CD14-positive monocyte (primary cell): Measurements from ENCODE around the gene FOXE1. TPM values are rescaled to one million over a fixed set of nuclear protein-coding genes. Genes with fewer than 3 reads are reported as not detected.

ENCODE experiments used
- DNase-seq, 3 donors: peaks; one replicate each; pipeline ENCODE4 v3.0.0-alpha.2; 2011 to 2022
- H2AFZ ChIP-seq: 2 replicates; pipeline ENCODE4 v1.6.0; 2012; ENCODE audit warnings: mild to moderate bottlenecking, low read depth, low read length, inconsistent platforms; ENCODE audit not compliant: insufficient read depth, poor library complexity, severe bottlenecking
- H3K27ac ChIP-seq, 2 donors: 1 replicate in 1 of 2; 2 replicates in 1 of 2; pipeline ENCODE4 v1.5.1; 2012 to 2013; ENCODE audit warnings: low read length in 2 of 2, control low read depth in 1 of 2, inconsistent platforms in 1 of 2, low read depth in 1 of 2, mild to moderate bottlenecking in 1 of 2
- H3K27me3 ChIP-seq, 2 donors: one replicate each; pipeline versions ENCODE4 v1.6.0 to v1.6.1; 2011 to 2013; ENCODE audit warnings: low read length in 2 of 2; ENCODE audit not compliant: control insufficient read depth in 2 of 2, insufficient read depth in 2 of 2
- H3K36me3 ChIP-seq, 2 donors: replicated peaks in 1 of 2; 1 replicate in 1 of 2; 2 replicates in 1 of 2; pipeline versions ENCODE4 v1.5.1 to v1.6.1; 2012 to 2013; ENCODE audit warnings: low read length in 2 of 2, control low read depth in 1 of 2, inconsistent platforms in 1 of 2, mild to moderate bottlenecking in 1 of 2; ENCODE audit not compliant: insufficient read depth in 2 of 2, control insufficient read depth in 1 of 2
- H3K4me1 ChIP-seq, 2 donors: 1 replicate in 1 of 2; 2 replicates in 1 of 2; pipeline versions ENCODE4 v1.5.1 to v1.6.1; 2012 to 2013; ENCODE audit warnings: low read length in 2 of 2, control low read depth in 1 of 2, inconsistent platforms in 1 of 2, mild to moderate bottlenecking in 1 of 2, moderate library complexity in 1 of 2; ENCODE audit not compliant: insufficient read depth in 2 of 2, control insufficient read depth in 1 of 2
- H3K4me2 ChIP-seq: replicated peaks from 2 replicates; pipeline ENCODE3; 2012; ENCODE audit warnings: low read length, moderate library complexity, mild to moderate bottlenecking; ENCODE audit not compliant: poor library complexity, severe bottlenecking; ENCODE audit errors: extremely low read depth
- H3K4me3 ChIP-seq, 3 experiments: fragments of 200-600 bp in 1 of 3; sonication (generic) in 1 of 3; replicated peaks in 1 of 3; 1 replicate in 2 of 3; 2 replicates in 1 of 3; pipeline ENCODE4 v1.5.1; 2011 to 2013; ENCODE audit warnings: low read length in 3 of 3, mild to moderate bottlenecking in 3 of 3, control low read depth in 2 of 3, low read depth in 2 of 3, inconsistent platforms in 1 of 3, moderate library complexity in 1 of 3
- H3K79me2 ChIP-seq: 2 replicates; pipeline ENCODE4 v1.6.0; 2012; ENCODE audit warnings: mild to moderate bottlenecking, control low read depth, inconsistent platforms, low read length, moderate library complexity; ENCODE audit not compliant: insufficient read depth
- H3K9ac ChIP-seq: 2 replicates; pipeline ENCODE4 v1.6.0; 2017; ENCODE audit warnings: low read length, mild to moderate bottlenecking; ENCODE audit not compliant: insufficient read depth, poor library complexity, severe bottlenecking
- H3K9me3 ChIP-seq, 2 donors: replicated peaks in 1 of 2; 1 replicate in 1 of 2; 2 replicates in 1 of 2; pipeline versions ENCODE4 v1.5.1 to v1.6.1; 2012 to 2013; ENCODE audit warnings: low read length in 2 of 2, control low read depth in 1 of 2; ENCODE audit not compliant: control insufficient read depth in 1 of 2, insufficient read depth in 1 of 2
- H4K20me1 ChIP-seq: 2 replicates; pipeline ENCODE4 v1.6.0; 2012; ENCODE audit warnings: mild to moderate bottlenecking, low read length, control low read depth, moderate library complexity; ENCODE audit not compliant: insufficient read depth
- H3K27ac Mint-ChIP-seq, 7 donors: one replicate each; pipeline ENCODE4 v1.8.0; 2020; ENCODE audit warnings: mild to moderate bottlenecking in 7 of 7, mixed read lengths in 7 of 7, moderate library complexity in 6 of 7, inconsistent platforms in 2 of 7
- H3K27me3 Mint-ChIP-seq, 3 donors: one replicate each; pipeline ENCODE4 v1.8.0; 2021 to 2022; ENCODE audit warnings: low read depth in 3 of 3, mild to moderate bottlenecking in 3 of 3, mixed read lengths in 3 of 3, moderate library complexity in 3 of 3, inconsistent platforms in 1 of 3
- H3K36me3 Mint-ChIP-seq, 2 donors: one replicate each; pipeline ENCODE4 v1.8.0; 2020; ENCODE audit warnings: mixed read lengths in 2 of 2, inconsistent platforms in 1 of 2, mild to moderate bottlenecking in 1 of 2
- H3K4me1 Mint-ChIP-seq: one replicate; pipeline ENCODE4 v1.8.0; 2020; ENCODE audit warnings: mild to moderate bottlenecking, mixed read lengths
- H3K4me3 Mint-ChIP-seq, 2 donors: one replicate each; pipeline ENCODE4 v1.8.0; 2020; ENCODE audit warnings: mild to moderate bottlenecking in 2 of 2, mixed read lengths in 2 of 2, moderate library complexity in 1 of 2
- H3K9me3 Mint-ChIP-seq, 7 donors: one replicate each; pipeline ENCODE4 v1.8.0; 2020 to 2022; ENCODE audit warnings: mixed read lengths in 7 of 7, mild to moderate bottlenecking in 6 of 7, moderate library complexity in 6 of 7, inconsistent platforms in 2 of 7
- CTCF ChIP-seq: fragments of 200-600 bp; IDR thresholded peaks from one replicate; pipeline ENCODE4 v1.8.0; 2022; ENCODE audit warnings: antibody characterized with exemption, mild to moderate bottlenecking
- WGBS: methylation state at CpG from one replicate; pipeline ENCODE4 v1.1.5; 2013; ENCODE audit warnings: missing lambda C conversion rate; ENCODE audit not compliant: insufficient coverage; 5-methylcytosine and 5-hydroxymethylcytosine counted together
- intact Hi-C, 2 donors: fragments of 100-400 bp; cut with micrococcal nuclease; formaldehyde crosslinking; loops; one replicate each; pipeline versions ENCODE4 v1.15.0 to v1.15.1; 2023
- polyA plus RNA-seq, 3 donors: library from polyadenylated mRNA; depleted of rRNA in 1 of 3; unstranded in 2 of 3; stranded (reverse) in 1 of 3; fragments of 300-500 nt in 2 of 3; fragments of >200 nt in 1 of 3; fragmentation: Illumina TruSeq in 2 of 3; gene quantifications; 1 replicate in 2 of 3; 2 replicates in 1 of 3; pipeline ENCODE4 v1.2.3, GENCODE V29; 2012 to 2021

The FOXE1 gene
- polyA plus RNA-seq, 3 donors: 0.01 TPM; not detected in 2

- peaks cover 78 to 93% of the 10 kb centered on the region in 2 donors for H3K27me3 ChIP-seq
- no CpG with 5 or more reads among the region's 1 CpG for WGBS
These were observed 5.8 kb downstream of the FOXE1 start for GRCh38 chr9:97858826-97859225.

GRCh38 chr9:97859346-97859745, 6.3 kb downstream of the FOXE1 start:
- no peak for TF ChIP-seq CTCF
- no peaks in the 10 kb centered on the region for H3K36me3 ChIP-seq
- H3K79me2 ChIP-seq: no peaks in the 10 kb centered on the region
- no peak overlapping the region for H3K27ac ChIP-seq
- H3K9me3 ChIP-seq: peaks cover 11 to 46% of the 10 kb centered on the region in 2 donors
- peaks cover 12% of the 10 kb centered on the region for H3K4me1 Mint-ChIP-seq
- peaks cover 81 to 96% of the 10 kb centered on the region in 2 donors for H3K27me3 ChIP-seq
- no CpG with 5 or more reads among the region's 2 CpGs for WGBS
- no peak overlapping the region for H3K4me2 ChIP-seq
- H3K36me3 Mint-ChIP-seq: peaks cover 7 to 12% of the 10 kb centered on the region in 2 donors
- no peak overlapping the region for H3K9ac ChIP-seq
- H3K4me3 ChIP-seq: no peak overlapping the region
- H2AFZ ChIP-seq: no peak overlapping the region
- H3K27ac Mint-ChIP-seq: no peak overlapping the region
- H3K27me3 Mint-ChIP-seq: peaks cover 88 to 97% (median 97%) of the 10 kb centered on the region in 3 donors
- intact Hi-C loops: no loop called here
- peak overlapping the region in 1 of 2 donors; percentile 50 for H3K4me3 Mint-ChIP-seq
- H3K9me3 Mint-ChIP-seq: peaks cover 0 to 44% (median 13%) of the 10 kb centered on the region in 7 donors
- H3K4me1 ChIP-seq: peaks cover 7 to 9% of the 10 kb centered on the region in 2 donors
- no peaks in the 10 kb centered on the region for H4K20me1 ChIP-seq
- DNase-seq: no peak

More at GRCh38 chr9:97858826-97859225, 5.8 kb downstream of the FOXE1 start:
- intact Hi-C loops: no loop called here
- no peaks in the 10 kb centered on the region for H3K36me3 ChIP-seq
- peak overlapping the region in 1 of 2 donors; percentile 57 for H3K4me3 Mint-ChIP-seq
- H3K4me1 Mint-ChIP-seq: peaks cover 15% of the 10 kb centered on the region
- peaks cover 0 to 48% (median 15%) of the 10 kb centered on the region in 7 donors for H3K9me3 Mint-ChIP-seq
- H3K9ac ChIP-seq: no peak overlapping the region
- H4K20me1 ChIP-seq: no peaks in the 10 kb centered on the region
- H3K4me3 ChIP-seq: no peak overlapping the region
- peaks cover 91 to 96% (median 95%) of the 10 kb centered on the region in 3 donors for H3K27me3 Mint-ChIP-seq
- H2AFZ ChIP-seq: no peak overlapping the region
- DNase-seq: no peak
- H3K27ac ChIP-seq: no peak overlapping the region
- no peak overlapping the region for H3K27ac Mint-ChIP-seq
- TF ChIP-seq CTCF: no peak
- H3K9me3 ChIP-seq: peaks cover 11 to 46% of the 10 kb centered on the region in 2 donors
- H3K36me3 Mint-ChIP-seq: peaks cover 7 to 12% of the 10 kb centered on the region in 2 donors
- no peak overlapping the region for H3K4me2 ChIP-seq
- no peaks in the 10 kb centered on the region for H3K79me2 ChIP-seq
- peaks cover 9 to 13% of the 10 kb centered on the region in 2 donors for H3K4me1 ChIP-seq
